Esophagus muscularis mucosa (tissue), 4 donors: Measurements from ENCODE around the gene NNMT. TPM values are rescaled to one million over a fixed set of nuclear protein-coding genes. Genes with fewer than 3 reads are reported as not detected.
A peak's percentile ranks its signal among the peaks of the same experiment; 100 is the strongest.

Experiments used
- DNase-seq: peaks from one replicate; pipeline ENCODE4 v3.0.0-alpha.2; 2017; ENCODE audit errors: extremely low spot score
- H3K27ac ChIP-seq, 4 donors: fragments of 200-600 bp; sonication (generic); replicated peaks in 1 of 4; 1 replicate in 3 of 4; 2 replicates in 1 of 4; pipeline ENCODE4 v1.5.1; 2016 to 2019; ENCODE audit warnings: mild to moderate bottlenecking in 1 of 4
- H3K27me3 ChIP-seq, 4 donors: fragments of 200-600 bp; sonication (generic); one replicate each; pipeline versions ENCODE4 v1.5.1 to v1.6.0; 2016 to 2019
- H3K36me3 ChIP-seq, 4 donors: fragments of 200-600 bp; sonication (generic); one replicate each; pipeline ENCODE4 v1.5.1; 2016 to 2019
- H3K4me1 ChIP-seq, 4 donors: fragments of 200-600 bp; sonication (generic); one replicate each; pipeline ENCODE4 v1.5.1; 2016 to 2019
- H3K4me3 ChIP-seq, 4 donors: fragments of 200-600 bp; sonication (generic); 1 replicate in 2 of 4; 2 replicates in 2 of 4; pipeline ENCODE4 v1.5.1; 2016 to 2019; ENCODE audit warnings: mild to moderate bottlenecking in 4 of 4, moderate library complexity in 1 of 4
- H3K9me3 ChIP-seq, 4 donors: fragments of 200-600 bp; sonication (generic); 1 replicate in 3 of 4; 2 replicates in 1 of 4; pipeline ENCODE4 v1.5.1; 2016 to 2019
- CTCF ChIP-seq, 3 experiments: fragments of 200-600 bp in 2 of 3; fragments of 450-650 bp in 1 of 3; sonication (generic) in 2 of 3; IDR thresholded peaks; one replicate each; pipeline ENCODE4 v1.5.1; 2017 to 2019; ENCODE audit warnings: antibody characterized with exemption in 3 of 3, mild to moderate bottlenecking in 2 of 3, moderate library complexity in 1 of 3
- EP300 ChIP-seq: sonication (generic); formaldehyde crosslinking; IDR thresholded peaks from one replicate; pipeline ENCODE4 v1.6.1; 2017; ENCODE audit warnings: antibody characterized with exemption
- POLR2A ChIP-seq: fragments of 450-650 bp; IDR thresholded peaks from one replicate; pipeline ENCODE4 v1.6.1; 2017; ENCODE audit warnings: antibody characterized with exemption, moderate library complexity, mild to moderate bottlenecking, low read depth
- POLR2AphosphoS5 ChIP-seq, 2 donors: sonication (generic); formaldehyde crosslinking; IDR thresholded peaks; one replicate each; pipeline ENCODE4 v1.6.1; 2017; ENCODE audit warnings: antibody characterized with exemption in 2 of 2
- WGBS: methylation state at CpG from one replicate; pipeline ENCODE4 v1.1.5; 2018; 5-methylcytosine and 5-hydroxymethylcytosine counted together
- intact Hi-C: fragments of 100-400 bp; cut with DNase I; formaldehyde crosslinking; loops from one replicate; pipeline ENCODE4 v1.15.1; 2023
- total RNA-seq, 4 donors: library from RNA; depleted of rRNA; stranded (reverse); fragments of >200 nt; gene quantifications; one replicate each; pipeline versions ENCODE4 v1.1.0 to v1.2.1, GENCODE V29; 2016

Gene NNMT
- total RNA-seq, 4 donors from 2014 or later: 88.9 to 599 (median 293) TPM

- H3K27ac ChIP-seq: no peak overlapping the region
These were observed 6.4 kb upstream of the NNMT start for GRCh38 chr11:114289779-114290178.

GRCh38 chr11:114290503-114291235, 5.5 kb upstream of the NNMT start:
- no peak overlapping the region for H3K4me3 ChIP-seq
- peaks cover 29 to 40% (median 33%) of the 10 kb centered on the region in 4 donors for H3K4me1 ChIP-seq
- H3K9me3 ChIP-seq: no peaks in the 10 kb centered on the region
- TF ChIP-seq EP300 (no peak), POLR2A (no peak), POLR2AphosphoS5 (IDR thresholded peaks at IDR 0.05) (no peak), CTCF (IDR thresholded peaks at IDR 0.05) (no peak)
- H3K27me3 ChIP-seq: peaks cover 0 to 11% (median 0%) of the 10 kb centered on the region in 4 donors
- WGBS: 92% methylated on average over 2 of the region's 2 CpGs
- DNase-seq: no peak
- peak overlapping the region in 1 of 4 donors; percentile 15 for H3K27ac ChIP-seq
- intact Hi-C loops: no loop called here
- H3K36me3 ChIP-seq: no peaks in the 10 kb centered on the region

More at GRCh38 chr11:114289779-114290178, 6.4 kb upstream of the NNMT start:
- Histone ChIP-seq H3K4me3 (no peak overlapping the region), H3K9me3 (no peaks in the 10 kb centered on the region), H3K27me3 (peaks cover 0 to 7% (median 0%) of the 10 kb centered on the region in 4 donors), H3K4me1 (peaks cover 20 to 32% (median 26%) of the 10 kb centered on the region in 4 donors), H3K36me3 (no peaks in the 10 kb centered on the region)
- intact Hi-C loops: no loop called here
- WGBS: 93% methylated on average over 5 of the region's 5 CpGs
- no peak for DNase-seq
- TF ChIP-seq EP300 (no peak), CTCF (IDR thresholded peaks at IDR 0.05) (no peak), POLR2AphosphoS5 (IDR thresholded peaks at IDR 0.05) (no peak), POLR2A (no peak)

GRCh38 chr11:114291381-114291780, 4.8 kb upstream of the NNMT start:
- no peak for TF ChIP-seq POLR2AphosphoS5 (IDR thresholded peaks at IDR 0.05)
- no peak for TF ChIP-seq CTCF (IDR thresholded peaks at IDR 0.05)
- no peak for TF ChIP-seq POLR2A
- no peak for TF ChIP-seq EP300
- Histone ChIP-seq H3K9me3 (no peaks in the 10 kb centered on the region), H3K27ac (peak overlapping the region in 3 of 4 donors; percentile 15 to 88 (median 26)), H3K4me1 (peaks cover 36 to 45% (median 37%) of the 10 kb centered on the region in 4 donors), H3K4me3 (peak overlapping the region in 1 of 4 donors; percentile 27), H3K36me3 (no peaks in the 10 kb centered on the region), H3K27me3 (peaks cover 0 to 11% (median 0%) of the 10 kb centered on the region in 4 donors)
- 50% methylated on average over 5 of the region's 5 CpGs for WGBS
- intact Hi-C loops: no loop called here
- DNase-seq: no peak

DNA sequence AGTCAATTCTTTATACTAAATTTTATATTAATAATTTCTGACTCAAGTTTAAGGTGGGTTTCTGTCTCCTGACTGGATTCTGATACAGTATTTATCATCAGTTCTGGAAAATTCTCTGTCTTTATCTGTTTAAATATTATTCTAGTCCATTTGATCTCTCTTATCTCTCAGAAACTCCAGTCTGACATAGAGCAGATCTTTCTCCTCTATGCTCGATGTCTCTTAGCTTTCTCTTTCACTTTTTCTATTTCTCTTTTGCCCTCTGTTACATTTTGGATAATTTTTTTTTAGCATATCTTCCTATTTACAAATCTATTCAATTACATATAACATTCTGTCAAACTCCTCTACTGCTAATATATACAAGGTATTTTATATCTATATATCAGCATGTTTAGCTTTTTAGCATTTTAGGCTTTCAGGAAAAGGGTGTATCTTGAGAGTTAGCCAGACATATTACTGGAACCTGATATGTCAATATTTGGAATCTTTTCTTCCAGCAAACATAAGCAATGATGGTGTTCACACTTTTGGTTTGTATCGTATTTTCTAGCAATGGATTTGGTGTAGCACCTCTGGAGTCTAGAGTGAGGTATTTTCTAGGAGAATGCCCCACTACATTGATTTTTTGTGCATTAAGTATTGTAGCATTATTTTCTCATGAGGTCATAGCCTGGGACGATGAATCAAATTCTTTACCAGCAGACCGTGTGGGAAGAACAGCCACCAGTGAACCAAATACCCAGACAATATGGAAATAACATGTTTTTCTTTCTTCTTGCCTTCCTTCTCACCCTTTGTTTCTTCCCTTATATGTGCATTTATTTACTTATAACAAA, 4.1 kb upstream of the NNMT start:
- no peak for DNase-seq
- Histone ChIP-seq H3K9me3 (no peaks in the 10 kb centered on the region), H3K27me3 (peaks cover 0 to 11% (median 0%) of the 10 kb centered on the region in 4 donors), H3K36me3 (no peaks in the 10 kb centered on the region), H3K4me1 (peaks cover 37 to 45% (median 40%) of the 10 kb centered on the region in 4 donors), H3K27ac (peak overlapping the region; percentile 26 to 88 (median 84)), H3K4me3 (peak overlapping the region in 2 of 4 donors; percentile 0 to 27)
- 36% methylated on average over 4 of the region's 4 CpGs for WGBS
- intact Hi-C loops: no loop called here
- no peak for TF ChIP-seq CTCF (IDR thresholded peaks at IDR 0.05)
- TF ChIP-seq POLR2A: no peak
- TF ChIP-seq EP300: no peak
- TF ChIP-seq POLR2AphosphoS5 (IDR thresholded peaks at IDR 0.05): no peak
